Measurements from ENCODE around the gene SMOC1.

- TF ChIP-seq EZH2phosphoT487 (IDR thresholded peaks at IDR 0.05; ENCODE audit: borderline replicate concordance, low read length): no peak
- TF ChIP-seq CTCF (conservative IDR thresholded peaks at IDR 0.05; ENCODE audit: low read depth, low read length): no peak
- TF ChIP-seq EZH2 (IDR thresholded peaks at IDR 0.05; ENCODE audit: low read length, unreplicated experiment): no peak
Observed at GRCh38 chr14:70077005-70077404, 197.8 kb downstream of the SMOC1 start.

Measured in PC-3 (cell line).